SU-DHL-6 (cell line): Measurements from ENCODE around the gene HECTD4.

ENCODE experiments used
- EZH2phosphoT487 ChIP-seq: fragments of 200-600 bp; sonication (generic), shearing (Covaris generic); conservative IDR thresholded peaks from 2 replicates; pipeline ENCODE4 v1.6.1; 2018; ENCODE audit warnings: mild to moderate bottlenecking, antibody characterized with exemption, low read length, moderate library complexity, mixed read lengths
- TF ChIP-seq, protein P1 (sequence below): fragments of 200-600 bp; sonication (generic); IDR thresholded peaks from one replicate; pipeline ENCODE4 v1.5.1; 2017; ENCODE audit warnings: antibody characterized with exemption, mild to moderate bottlenecking, low read length, moderate library complexity; ENCODE audit not compliant: insufficient read depth, poor library complexity, severe bottlenecking

GRCh38 chr12:112163056-112163455 lies 219.2 kb downstream of the HECTD4 start:
- TF ChIP-seq, protein P1, sequence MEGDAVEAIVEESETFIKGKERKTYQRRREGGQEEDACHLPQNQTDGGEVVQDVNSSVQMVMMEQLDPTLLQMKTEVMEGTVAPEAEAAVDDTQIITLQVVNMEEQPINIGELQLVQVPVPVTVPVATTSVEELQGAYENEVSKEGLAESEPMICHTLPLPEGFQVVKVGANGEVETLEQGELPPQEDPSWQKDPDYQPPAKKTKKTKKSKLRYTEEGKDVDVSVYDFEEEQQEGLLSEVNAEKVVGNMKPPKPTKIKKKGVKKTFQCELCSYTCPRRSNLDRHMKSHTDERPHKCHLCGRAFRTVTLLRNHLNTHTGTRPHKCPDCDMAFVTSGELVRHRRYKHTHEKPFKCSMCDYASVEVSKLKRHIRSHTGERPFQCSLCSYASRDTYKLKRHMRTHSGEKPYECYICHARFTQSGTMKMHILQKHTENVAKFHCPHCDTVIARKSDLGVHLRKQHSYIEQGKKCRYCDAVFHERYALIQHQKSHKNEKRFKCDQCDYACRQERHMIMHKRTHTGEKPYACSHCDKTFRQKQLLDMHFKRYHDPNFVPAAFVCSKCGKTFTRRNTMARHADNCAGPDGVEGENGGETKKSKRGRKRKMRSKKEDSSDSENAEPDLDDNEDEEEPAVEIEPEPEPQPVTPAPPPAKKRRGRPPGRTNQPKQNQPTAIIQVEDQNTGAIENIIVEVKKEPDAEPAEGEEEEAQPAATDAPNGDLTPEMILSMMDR, result no peak
- TF ChIP-seq EZH2phosphoT487, result no peak
